ENCODE results near the gene MIPEP.

The MIPEP gene

GRCh38 chr13:23852351-23852750, 36.8 kb downstream of the MIPEP start:
- DNase-seq (ENCODE audit: low read depth in 1 of 2, low spot score in 1 of 2), result no peak

GRCh38 chr13:23851106-23851505, 38.1 kb downstream of the MIPEP start:
- DNase-seq (ENCODE audit: low read depth in 1 of 2, low spot score in 1 of 2), result no peak

- no peak for DNase-seq (ENCODE audit: low read depth in 1 of 2, low spot score in 1 of 2)
Measured at GRCh38 chr13:23850134-23850533, 39.1 kb downstream of the MIPEP start.

- DNase-seq (ENCODE audit: low read depth in 1 of 2, low spot score in 1 of 2), result no peak
Measured at GRCh38 chr13:23849670-23850069, 39.5 kb downstream of the MIPEP start.

- no peak for DNase-seq (ENCODE audit: low read depth in 1 of 2, low spot score in 1 of 2)
Measured at GRCh38 chr13:23848646-23849141, 40.5 kb downstream of the MIPEP start.

- DNase-seq (ENCODE audit: low read depth in 1 of 2, low spot score in 1 of 2), result no peak
Measured at GRCh38 chr13:23848019-23848418, 41.2 kb downstream of the MIPEP start.

- no peak for DNase-seq (ENCODE audit: low read depth in 1 of 2, low spot score in 1 of 2)
Measured at GRCh38 chr13:23847497-23847896, 41.7 kb downstream of the MIPEP start.

- no peak for DNase-seq (ENCODE audit: low read depth in 1 of 2, low spot score in 1 of 2)
Measured at GRCh38 chr13:23845105-23845725, 44.0 kb downstream of the MIPEP start.

GRCh38 chr13:23844132-23844531, 45.1 kb downstream of the MIPEP start:
- DNase-seq (ENCODE audit: low read depth in 1 of 2, low spot score in 1 of 2), result no peak

- DNase-seq (ENCODE audit: low read depth in 1 of 2, low spot score in 1 of 2), result no peak
Measured at GRCh38 chr13:23843436-23843835, 45.8 kb downstream of the MIPEP start.

GRCh38 chr13:23842406-23842805, 46.8 kb downstream of the MIPEP start:
- DNase-seq (ENCODE audit: low read depth in 1 of 2, low spot score in 1 of 2), result no peak

- no peak for DNase-seq (ENCODE audit: low read depth in 1 of 2, low spot score in 1 of 2)
Measured at GRCh38 chr13:23833733-23834611, 55.2 kb downstream of the MIPEP start.

GRCh38 chr13:23828866-23829265, 60.3 kb downstream of the MIPEP start:
- no peak for DNase-seq (ENCODE audit: low read depth in 1 of 2, low spot score in 1 of 2)

- DNase-seq (ENCODE audit: low read depth in 1 of 2, low spot score in 1 of 2), result no peak
Measured at GRCh38 chr13:23828086-23828485, 61.1 kb downstream of the MIPEP start.

- DNase-seq (ENCODE audit: low read depth in 1 of 2, low spot score in 1 of 2), result no peak
Measured at GRCh38 chr13:23825179-23825578, 64.0 kb downstream of the MIPEP start.

- DNase-seq (ENCODE audit: low read depth in 1 of 2, low spot score in 1 of 2), result no peak
Measured at GRCh38 chr13:23824371-23824770, 64.8 kb downstream of the MIPEP start.

GRCh38 chr13:23822252-23822824, 66.9 kb downstream of the MIPEP start:
- DNase-seq (ENCODE audit: low read depth in 1 of 2, low spot score in 1 of 2), result no peak

GRCh38 chr13:23820530-23820929, 68.7 kb downstream of the MIPEP start:
- no peak for DNase-seq (ENCODE audit: low read depth in 1 of 2, low spot score in 1 of 2)

GRCh38 chr13:23817830-23818229, 71.4 kb downstream of the MIPEP start:
- DNase-seq (ENCODE audit: low read depth in 1 of 2, low spot score in 1 of 2), result no peak

- no peak for DNase-seq (ENCODE audit: low read depth in 1 of 2, low spot score in 1 of 2)
Measured at GRCh38 chr13:23817136-23817535, 72.1 kb downstream of the MIPEP start.

- DNase-seq (ENCODE audit: low read depth in 1 of 2, low spot score in 1 of 2), result no peak
Measured at GRCh38 chr13:23813635-23814034, 75.6 kb downstream of the MIPEP start.

Measured in activated T-helper 1 cell treated with anti-CD3 and anti-CD28 coated beads, Interleukin-2, amount 50 U/mL, for 16 hours (primary cell).